ENCODE measurements around the gene AK8.

AK8 gene

GRCh38 chr9:132885720-132886333 is 7.7 kb upstream of the AK8 start:
- H3F3A ChIP-seq (ENCODE audit: insufficient read depth, low read length): no peaks in the 10 kb centered on the region
- H3K9ac ChIP-seq (ENCODE audit: low read length): no peak overlapping the region
- no peaks in the 10 kb centered on the region for H3K79me2 ChIP-seq (ENCODE audit: insufficient read depth, low read length)
- no peak overlapping the region for H3K4me3 ChIP-seq (ENCODE audit: low read depth, low read length, poor library complexity, severe bottlenecking)
- H3K4me1 ChIP-seq (ENCODE audit: insufficient read depth, low read length, severe bottlenecking): peaks cover 14% of the 10 kb centered on the region
- H3K4me2 ChIP-seq (ENCODE audit: low read length): no peak overlapping the region
- H2AFZ ChIP-seq (ENCODE audit: low read length): no peak overlapping the region
- no peaks in the 10 kb centered on the region for H3K9me2 ChIP-seq (ENCODE audit: low read depth, low read length)
- H3K36me3 ChIP-seq (ENCODE audit: insufficient read depth, low read length): no peaks in the 10 kb centered on the region
- no peaks in the 10 kb centered on the region for H4K20me1 ChIP-seq (ENCODE audit: insufficient read depth, low read length)
- no peak overlapping the region for H3K27ac ChIP-seq (ENCODE audit: low read depth, low read length, poor library complexity, severe bottlenecking)
- no peaks in the 10 kb centered on the region for H3K27me3 ChIP-seq (ENCODE audit: insufficient read depth, low read length)
- H3K9me3 ChIP-seq (ENCODE audit: low read length): no peaks in the 10 kb centered on the region
- no peak for TF ChIP-seq EZH2 (IDR thresholded peaks at IDR 0.05; ENCODE audit: borderline replicate concordance, low read length)
- TF ChIP-seq, protein P1, sequence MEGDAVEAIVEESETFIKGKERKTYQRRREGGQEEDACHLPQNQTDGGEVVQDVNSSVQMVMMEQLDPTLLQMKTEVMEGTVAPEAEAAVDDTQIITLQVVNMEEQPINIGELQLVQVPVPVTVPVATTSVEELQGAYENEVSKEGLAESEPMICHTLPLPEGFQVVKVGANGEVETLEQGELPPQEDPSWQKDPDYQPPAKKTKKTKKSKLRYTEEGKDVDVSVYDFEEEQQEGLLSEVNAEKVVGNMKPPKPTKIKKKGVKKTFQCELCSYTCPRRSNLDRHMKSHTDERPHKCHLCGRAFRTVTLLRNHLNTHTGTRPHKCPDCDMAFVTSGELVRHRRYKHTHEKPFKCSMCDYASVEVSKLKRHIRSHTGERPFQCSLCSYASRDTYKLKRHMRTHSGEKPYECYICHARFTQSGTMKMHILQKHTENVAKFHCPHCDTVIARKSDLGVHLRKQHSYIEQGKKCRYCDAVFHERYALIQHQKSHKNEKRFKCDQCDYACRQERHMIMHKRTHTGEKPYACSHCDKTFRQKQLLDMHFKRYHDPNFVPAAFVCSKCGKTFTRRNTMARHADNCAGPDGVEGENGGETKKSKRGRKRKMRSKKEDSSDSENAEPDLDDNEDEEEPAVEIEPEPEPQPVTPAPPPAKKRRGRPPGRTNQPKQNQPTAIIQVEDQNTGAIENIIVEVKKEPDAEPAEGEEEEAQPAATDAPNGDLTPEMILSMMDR (IDR thresholded peaks at IDR 0.05; ENCODE audit: low read length): no peak

GRCh38 chr9:132883349-132884294 is 5.5 kb upstream of the AK8 start:
- Histone ChIP-seq H3K9me3 (ENCODE audit: low read length) (no peaks in the 10 kb centered on the region), H3K27ac (ENCODE audit: low read depth, low read length, poor library complexity, severe bottlenecking) (no peak overlapping the region), H3K9me2 (ENCODE audit: low read depth, low read length) (no peaks in the 10 kb centered on the region), H3K36me3 (ENCODE audit: insufficient read depth, low read length) (no peaks in the 10 kb centered on the region), H3K4me2 (ENCODE audit: low read length) (no peak overlapping the region), H4K20me1 (ENCODE audit: insufficient read depth, low read length) (no peaks in the 10 kb centered on the region), H3K4me3 (ENCODE audit: low read depth, low read length, poor library complexity, severe bottlenecking) (no peak overlapping the region), H3K9ac (ENCODE audit: low read length) (no peak overlapping the region), H3F3A (ENCODE audit: insufficient read depth, low read length) (no peaks in the 10 kb centered on the region), H3K79me2 (ENCODE audit: insufficient read depth, low read length) (no peaks in the 10 kb centered on the region), H3K27me3 (ENCODE audit: insufficient read depth, low read length) (no peaks in the 10 kb centered on the region), H3K4me1 (ENCODE audit: insufficient read depth, low read length, severe bottlenecking) (peaks cover 19% of the 10 kb centered on the region), H2AFZ (ENCODE audit: low read length) (no peak overlapping the region)
- no peak for TF ChIP-seq EZH2 (IDR thresholded peaks at IDR 0.05; ENCODE audit: borderline replicate concordance, low read length)
- TF ChIP-seq, protein P1 (IDR thresholded peaks at IDR 0.05; ENCODE audit: low read length): no peak

- no peak for TF ChIP-seq EZH2 (IDR thresholded peaks at IDR 0.05; ENCODE audit: borderline replicate concordance, low read length)
- TF ChIP-seq, protein P1 (IDR thresholded peaks at IDR 0.05; ENCODE audit: low read length): no peak
- Histone ChIP-seq H3K4me1 (ENCODE audit: insufficient read depth, low read length, severe bottlenecking) (peaks cover 16% of the 10 kb centered on the region), H3K9ac (ENCODE audit: low read length) (no peak overlapping the region), H3K4me3 (ENCODE audit: low read depth, low read length, poor library complexity, severe bottlenecking) (no peak overlapping the region), H3K27ac (ENCODE audit: low read depth, low read length, poor library complexity, severe bottlenecking) (no peak overlapping the region), H3F3A (ENCODE audit: insufficient read depth, low read length) (no peaks in the 10 kb centered on the region), H2AFZ (ENCODE audit: low read length) (no peak overlapping the region), H3K27me3 (ENCODE audit: insufficient read depth, low read length) (no peaks in the 10 kb centered on the region), H3K36me3 (ENCODE audit: insufficient read depth, low read length) (no peaks in the 10 kb centered on the region), H3K9me3 (ENCODE audit: low read length) (no peaks in the 10 kb centered on the region), H4K20me1 (ENCODE audit: insufficient read depth, low read length) (no peaks in the 10 kb centered on the region), H3K4me2 (ENCODE audit: low read length) (no peak overlapping the region), H3K9me2 (ENCODE audit: low read depth, low read length) (no peaks in the 10 kb centered on the region), H3K79me2 (ENCODE audit: insufficient read depth, low read length) (no peaks in the 10 kb centered on the region)
Measured at GRCh38 chr9:132882616-132883015, 4.5 kb upstream of the AK8 start.

Measured in OCI-LY1 (cell line).